SK-N-SH treated with all-trans-retinoic acid at 6 μM for 48 hours (cell line): Measurements from ENCODE around the gene VWF.

Experiments used
- GLIS3 ChIP-seq: fragments of 250-450 bp; sonication (Bioruptor Pico); IDR thresholded peaks from 2 replicates; pipeline ENCODE4 v1.5.0; 2020; ENCODE audit warnings: mild to moderate bottlenecking, moderate library complexity
- ZC3H10 ChIP-seq: fragments of 250-450 bp; sonication (Bioruptor Pico); IDR thresholded peaks from 2 replicates; pipeline ENCODE4 v1.5.1; 2021; ENCODE audit warnings: mild to moderate bottlenecking, moderate library complexity

GRCh38 chr12:5915511-5915910 is 209.0 kb downstream of the VWF start:
- no peak for TF ChIP-seq GLIS3
- no peak for TF ChIP-seq ZC3H10 (CRISPR knock-in tag)
